Omental fat pad (tissue), 4 donors: ENCODE data around the gene HTR5A. TPM values are rescaled to one million over a fixed set of nuclear protein-coding genes. Genes with fewer than 3 reads are reported as not detected.

Source experiments
- ATAC-seq: fragments of 150-250 bp; one replicate; pipeline ENCODE4 v1.9.1; 2016; ENCODE audit warnings: mild to moderate bottlenecking, moderate library complexity; ENCODE audit not compliant: low FRiP score
- DNase-seq: peaks from one replicate; pipeline ENCODE4 v3.0.0-alpha.2; 2019; ENCODE audit warnings: low spot score
- total RNA-seq, 4 donors: library from RNA; depleted of rRNA; stranded (reverse); fragments of >200 nt; gene quantifications; one replicate each; pipeline ENCODE4 v1.1.0, GENCODE V29; 2016
- TF ChIP-seq, protein P1 (sequence below), 3 donors: fragments of 450-650 bp; IDR thresholded peaks; one replicate each; pipeline ENCODE4 v1.5.1; 2016 to 2017; ENCODE audit warnings: antibody characterized with exemption in 3 of 3, mild to moderate bottlenecking in 3 of 3, moderate library complexity in 2 of 3

The HTR5A gene
- total RNA-seq, 4 donors from 2014 or later: not detected

DNA sequence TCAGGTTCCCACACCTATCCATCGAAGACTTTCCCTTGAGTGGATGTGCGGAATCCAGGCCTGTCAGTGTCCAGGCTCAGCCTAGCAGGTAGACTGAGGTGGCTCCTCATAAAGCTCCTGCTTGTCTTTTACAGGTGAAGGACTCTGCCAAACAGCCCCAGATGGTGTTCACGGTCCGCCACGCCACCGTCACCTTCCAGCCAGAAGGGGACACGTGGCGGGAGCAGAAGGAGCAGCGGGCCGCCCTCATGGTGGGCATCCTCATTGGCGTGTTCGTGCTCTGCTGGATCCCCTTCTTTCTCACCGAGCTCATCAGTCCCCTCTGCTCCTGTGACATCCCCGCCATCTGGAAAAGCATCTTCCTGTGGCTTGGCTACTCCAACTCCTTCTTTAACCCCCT is 13.9 kb downstream of the HTR5A start:
- DNase-seq (no peak), ATAC-seq (no peak)
- TF ChIP-seq, protein P1, sequence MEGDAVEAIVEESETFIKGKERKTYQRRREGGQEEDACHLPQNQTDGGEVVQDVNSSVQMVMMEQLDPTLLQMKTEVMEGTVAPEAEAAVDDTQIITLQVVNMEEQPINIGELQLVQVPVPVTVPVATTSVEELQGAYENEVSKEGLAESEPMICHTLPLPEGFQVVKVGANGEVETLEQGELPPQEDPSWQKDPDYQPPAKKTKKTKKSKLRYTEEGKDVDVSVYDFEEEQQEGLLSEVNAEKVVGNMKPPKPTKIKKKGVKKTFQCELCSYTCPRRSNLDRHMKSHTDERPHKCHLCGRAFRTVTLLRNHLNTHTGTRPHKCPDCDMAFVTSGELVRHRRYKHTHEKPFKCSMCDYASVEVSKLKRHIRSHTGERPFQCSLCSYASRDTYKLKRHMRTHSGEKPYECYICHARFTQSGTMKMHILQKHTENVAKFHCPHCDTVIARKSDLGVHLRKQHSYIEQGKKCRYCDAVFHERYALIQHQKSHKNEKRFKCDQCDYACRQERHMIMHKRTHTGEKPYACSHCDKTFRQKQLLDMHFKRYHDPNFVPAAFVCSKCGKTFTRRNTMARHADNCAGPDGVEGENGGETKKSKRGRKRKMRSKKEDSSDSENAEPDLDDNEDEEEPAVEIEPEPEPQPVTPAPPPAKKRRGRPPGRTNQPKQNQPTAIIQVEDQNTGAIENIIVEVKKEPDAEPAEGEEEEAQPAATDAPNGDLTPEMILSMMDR (IDR thresholded peaks at IDR 0.05): no peak

DNA sequence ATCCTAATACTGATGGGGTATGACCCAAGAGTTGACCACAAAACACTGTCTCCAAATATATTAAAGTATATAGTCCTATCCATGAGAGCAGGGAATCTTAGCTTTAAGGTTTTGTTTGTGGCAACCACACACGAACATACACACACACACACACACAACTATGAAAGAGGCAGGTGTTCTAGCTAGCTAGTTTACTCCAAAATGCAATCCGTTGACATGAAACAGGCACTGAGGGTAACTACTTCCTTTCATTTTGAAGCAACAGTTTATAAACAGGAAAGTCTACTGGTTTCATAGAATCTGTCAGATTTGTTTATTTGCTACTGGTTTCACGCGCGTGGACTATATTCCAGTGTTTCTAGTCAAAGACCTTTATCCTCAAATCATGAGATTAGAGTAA is 14.8 kb downstream of the HTR5A start:
- DNase-seq (no peak), ATAC-seq (no peak)
- TF ChIP-seq, protein P1 (IDR thresholded peaks at IDR 0.05): no peak

DNA sequence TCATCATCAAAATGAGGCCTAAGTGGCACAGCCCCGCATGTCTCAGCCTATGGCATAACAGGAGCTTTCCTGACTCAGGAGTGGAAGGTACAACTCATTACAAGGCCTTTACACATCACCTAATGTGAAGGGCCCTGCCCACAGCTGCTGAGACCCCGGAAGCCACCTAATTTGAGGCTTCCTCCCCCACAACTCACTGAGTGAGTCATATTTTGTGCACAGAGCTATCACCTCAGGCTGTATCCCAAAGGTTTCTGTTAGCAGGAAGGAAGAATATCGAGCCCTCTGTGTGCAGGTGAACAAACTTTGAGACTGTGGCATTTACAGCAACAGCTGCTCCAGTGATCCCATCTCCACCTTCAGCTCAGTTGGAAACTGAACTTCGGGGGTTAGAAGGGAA is 20.6 kb downstream of the HTR5A start:
- TF ChIP-seq, protein P1 (IDR thresholded peaks at IDR 0.05): no peak
- ATAC-seq: no peak
- DNase-seq: no peak

DNA sequence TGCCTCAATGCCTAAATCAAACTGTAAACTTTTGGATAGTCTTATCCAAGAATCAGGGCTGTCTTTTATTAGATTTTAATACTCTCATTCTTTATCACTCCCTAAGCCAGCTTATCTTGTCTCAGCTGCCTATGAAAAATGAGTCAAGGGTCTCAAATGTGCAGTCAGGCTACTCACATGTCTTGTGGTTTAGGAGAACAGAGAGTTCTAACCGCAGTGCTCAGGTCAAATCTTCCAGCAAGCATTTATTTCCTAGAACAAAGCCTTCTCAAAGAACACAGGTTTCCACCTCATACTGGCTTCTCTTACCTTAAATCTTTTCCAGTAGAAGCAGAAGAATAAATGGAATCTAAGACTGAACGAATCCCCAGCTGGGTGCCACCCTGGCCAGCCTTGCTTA is 23.5 kb downstream of the HTR5A start:
- no peak for DNase-seq
- ATAC-seq: no peak
- TF ChIP-seq, protein P1 (IDR thresholded peaks at IDR 0.05): no peak

DNA sequence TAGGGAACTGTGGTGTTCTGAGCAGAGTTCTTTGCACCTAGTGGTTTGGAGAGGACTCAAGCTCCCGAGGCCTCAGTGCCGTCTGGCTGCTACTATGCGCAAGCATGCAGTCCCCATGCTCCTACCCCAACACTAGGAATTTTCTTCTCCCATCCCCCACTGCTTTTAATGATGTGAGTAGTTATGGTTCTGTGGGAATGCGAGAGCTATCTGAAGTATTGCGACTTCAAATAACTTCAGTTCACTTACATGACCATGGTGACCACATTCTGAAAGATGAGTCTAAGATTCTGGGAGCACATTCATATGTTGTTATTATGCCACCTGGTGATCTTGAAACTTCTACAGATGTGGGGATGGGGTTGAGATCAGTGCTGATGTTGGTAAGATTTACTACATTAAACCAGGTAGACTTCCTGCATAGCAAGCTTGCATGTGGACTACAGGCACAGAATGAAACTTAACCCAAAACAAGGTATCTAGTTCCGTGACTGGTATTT is 24.6 kb downstream of the HTR5A start:
- TF ChIP-seq, protein P1 (IDR thresholded peaks at IDR 0.05): no peak
- ATAC-seq (no peak), DNase-seq (no peak)

DNA sequence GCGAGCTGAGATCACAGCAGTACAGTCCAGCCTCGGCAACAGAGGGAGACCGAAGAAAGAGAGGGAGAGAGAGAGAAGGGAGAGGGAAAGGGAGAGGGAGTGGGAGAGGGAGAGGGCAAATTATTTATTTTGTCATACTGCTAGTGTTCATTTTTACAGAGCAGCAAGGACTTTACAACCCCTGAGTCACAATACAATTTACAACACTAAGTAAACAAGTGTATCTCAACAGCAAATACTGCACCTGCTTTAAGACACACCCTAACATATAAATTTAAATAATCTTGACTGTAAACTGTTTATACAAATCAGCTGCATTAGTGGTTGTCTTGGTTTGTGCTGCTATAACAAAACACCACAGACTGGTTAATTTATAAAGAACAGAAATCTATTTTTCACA is 27.2 kb downstream of the HTR5A start:
- no peak for ATAC-seq
- TF ChIP-seq, protein P1 (IDR thresholded peaks at IDR 0.05): no peak
- DNase-seq: no peak

DNA sequence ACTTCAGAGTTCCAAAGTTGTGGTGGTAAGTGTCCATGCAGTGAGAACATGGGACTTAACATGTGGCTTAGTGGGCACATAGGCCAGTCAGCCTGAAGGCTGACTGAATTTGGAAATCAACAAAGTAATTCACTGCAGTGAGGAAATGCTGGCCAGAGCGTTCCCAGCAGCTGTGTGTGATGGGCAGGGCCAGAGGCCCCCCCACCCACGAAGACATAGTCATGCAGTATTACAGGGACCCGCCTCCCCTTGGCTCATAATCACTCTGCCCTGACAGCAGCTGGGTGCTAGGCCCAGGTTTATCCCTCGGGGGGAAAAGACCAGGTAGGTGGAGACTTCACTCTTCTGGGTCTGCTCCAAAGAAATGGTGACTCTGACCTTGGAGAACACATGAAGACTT is 33.7 kb downstream of the HTR5A start:
- ATAC-seq (no peak), DNase-seq (no peak)
- TF ChIP-seq, protein P1 (IDR thresholded peaks at IDR 0.05): no peak
